HepG2 (cell line): ENCODE measurements around the gene PKIB. TPM values are rescaled to one million over a fixed set of nuclear protein-coding genes. Genes with fewer than 3 reads are reported as not detected.

Experiments
- DMAP1 ChIP-seq: IDR thresholded peaks from 2 replicates; pipeline ENCODE4 v1.6.1; 2016
- GATAD1 ChIP-seq: IDR thresholded peaks from 2 replicates; pipeline ENCODE4 v1.6.1; 2016; ENCODE audit warnings: missing genetic modification reagents, missing compliant biosample characterization
- HNF4G ChIP-seq, 2 experiments: sonication (generic) in 1 of 2; formaldehyde crosslinking in 1 of 2; IDR thresholded peaks; 2 replicates each; pipeline versions ENCODE4 v1.4.0 to v1.6.1; 2011 to 2020; ENCODE audit warnings: borderline replicate concordance in 2 of 2, low read depth in 2 of 2, mild to moderate bottlenecking in 2 of 2, low read length in 1 of 2, missing genetic modification reagents in 1 of 2, moderate library complexity in 1 of 2
- HNRNPK ChIP-seq: fragments of 200-400 bp; formaldehyde crosslinking; IDR thresholded peaks from 2 replicates; pipeline ENCODE4 v1.6.1; 2018; ENCODE audit warnings: low read length, low read depth, moderate library complexity, mild to moderate bottlenecking; ENCODE audit not compliant: poor library complexity, severe bottlenecking
- MED13 ChIP-seq: sonication (generic); formaldehyde crosslinking; IDR thresholded peaks from 2 replicates; pipeline ENCODE4 v1.5.0; 2020; ENCODE audit warnings: missing genetic modification reagents
- NCOA1 ChIP-seq: sonication (generic); formaldehyde crosslinking; IDR thresholded peaks from 2 replicates; pipeline ENCODE4 v1.9.0; 2021; ENCODE audit warnings: missing genetic modification reagents
- NRL ChIP-seq: sonication (generic); formaldehyde crosslinking; IDR thresholded peaks from 2 replicates; pipeline ENCODE4 v1.5.0; 2020; ENCODE audit warnings: missing genetic modification reagents, mild to moderate bottlenecking, moderate library complexity, borderline replicate concordance
- RBM39 ChIP-seq: fragments of 200-400 bp; formaldehyde crosslinking; IDR thresholded peaks from one replicate; pipeline ENCODE4 v1.6.1; 2018; ENCODE audit warnings: antibody characterized with exemption, mild to moderate bottlenecking, low read depth, low read length; ENCODE audit not compliant: poor library complexity, severe bottlenecking
- REXO4 ChIP-seq: sonication (generic); formaldehyde crosslinking; IDR thresholded peaks from 2 replicates; pipeline ENCODE4 v1.8.0; 2022; ENCODE audit warnings: missing genetic modification reagents, mild to moderate bottlenecking, borderline replicate concordance
- RXRA ChIP-seq: sonication (generic); formaldehyde crosslinking; IDR thresholded peaks from 2 replicates; pipeline ENCODE4 v1.5.1; 2020; ENCODE audit warnings: missing genetic modification reagents
- SIX4 ChIP-seq: sonication (generic); formaldehyde crosslinking; IDR thresholded peaks from 2 replicates; pipeline ENCODE4 v1.4.0; 2020; ENCODE audit warnings: missing genetic modification reagents
- SP1 ChIP-seq, 2 experiments: fragments of 450-650 bp in 1 of 2; sonication (generic) in 1 of 2; formaldehyde crosslinking in 1 of 2; IDR thresholded peaks; 2 replicates each; pipeline versions ENCODE4 v1.4.0 to v1.6.1; 2016 to 2020; ENCODE audit warnings: missing genetic modification reagents in 1 of 2
- SP140L ChIP-seq: sonication (generic); formaldehyde crosslinking; IDR thresholded peaks from 2 replicates; pipeline ENCODE4 v1.4.0; 2020; ENCODE audit warnings: missing genetic modification reagents, borderline replicate concordance
- ZNF20 ChIP-seq: sonication (generic); formaldehyde crosslinking; IDR thresholded peaks from 2 replicates; pipeline ENCODE4 v1.4.0; 2020; ENCODE audit warnings: mild to moderate bottlenecking, moderate library complexity, missing genetic modification reagents
- ZNF280B ChIP-seq: sonication (generic); formaldehyde crosslinking; IDR thresholded peaks from 2 replicates; pipeline ENCODE4 v1.5.0; 2020; ENCODE audit warnings: missing genetic modification reagents, mild to moderate bottlenecking, borderline replicate concordance
- ZNF337 ChIP-seq: sonication (generic); formaldehyde crosslinking; IDR thresholded peaks from 2 replicates; pipeline ENCODE4 v1.5.1; 2020; ENCODE audit warnings: missing genetic modification reagents, low read depth, mild to moderate bottlenecking, borderline replicate concordance
- ZNF354B ChIP-seq: sonication (generic); formaldehyde crosslinking; IDR thresholded peaks from 2 replicates; pipeline ENCODE4 v1.8.0; 2022; ENCODE audit warnings: mild to moderate bottlenecking, missing genetic modification reagents
- ZNF501 ChIP-seq: sonication (generic); formaldehyde crosslinking; IDR thresholded peaks from 2 replicates; pipeline ENCODE4 v1.5.1; 2020; ENCODE audit warnings: mild to moderate bottlenecking, moderate library complexity, missing genetic modification reagents
- ZNF740 ChIP-seq: sonication (generic); formaldehyde crosslinking; IDR thresholded peaks from 2 replicates; pipeline ENCODE4 v1.4.0; 2020; ENCODE audit warnings: missing genetic modification reagents
- ZNF780A ChIP-seq: sonication (generic); formaldehyde crosslinking; IDR thresholded peaks from 2 replicates; pipeline ENCODE4 v1.8.0; 2022; ENCODE audit warnings: mild to moderate bottlenecking, missing genetic modification reagents, moderate library complexity
- polyA plus RNA-seq, 8 experiments: library from polyadenylated mRNA; depleted of rRNA in 3 of 8; stranded (reverse) in 7 of 8; unstranded in 1 of 8; fragments of >200 nt; fragmentation: Illumina TruSeq in 4 of 8; extraction: Trizol in 4 of 8; gene quantifications; 2 replicates each; pipeline versions ENCODE4 v1.2.1 to v1.2.3, GENCODE V29; 2011 to 2016; ENCODE audit warnings: low read depth in 4 of 8, missing spikeins in 1 of 8, mixed read lengths in 1 of 8; ENCODE audit not compliant: insufficient read depth in 1 of 8
- total RNA-seq, 5 experiments: library from RNA; depleted of rRNA; stranded (reverse); fragments of >200 nt; fragmentation: Illumina TruSeq; extraction: Trizol; gene quantifications; 2 replicates each; pipeline ENCODE4 v1.2.3, GENCODE V29; 2016; ENCODE audit warnings: low read depth in 1 of 5
- TF ChIP-seq, protein P1 (sequence below): sonication (generic); formaldehyde crosslinking; IDR thresholded peaks from 2 replicates; pipeline ENCODE4 v1.4.0; 2020; ENCODE audit warnings: mild to moderate bottlenecking, missing genetic modification reagents, borderline replicate concordance

PKIB gene
- total and polyA plus RNA-seq, 2 of the 13 experiments (the other 11 are each of a cell fraction or from before 2014, with no cell fraction given) = 1.4 to 1.5 TPM

GRCh38 chr6:122609881-122610689 lies at the start of gene PKIB (continued):
- TF ChIP-seq NRL (CRISPR knock-in tag) = no peak
- TF ChIP-seq ZNF337 (CRISPR knock-in tag) = peak; percentile 72; the same call in 1 of the 2 replicates
- no peak for TF ChIP-seq MED13
- TF ChIP-seq ZNF780A = no peak
- peak; percentile 33; the same call in 1 of the 2 replicates for TF ChIP-seq DMAP1 (CRISPR knock-in tag)
- TF ChIP-seq SP140L (CRISPR knock-in tag) = no peak
- no peak for TF ChIP-seq ZNF354B (CRISPR knock-in tag)
- no peak for TF ChIP-seq HNF4G (IDR thresholded peaks at IDR 0.05; ENCODE audit: borderline replicate concordance, low read depth, low read length)
- TF ChIP-seq HNF4G (CRISPR knock-in tag; IDR thresholded peaks at IDR 0.05; ENCODE audit: borderline replicate concordance, low read depth) = no peak
- TF ChIP-seq, protein P1, sequence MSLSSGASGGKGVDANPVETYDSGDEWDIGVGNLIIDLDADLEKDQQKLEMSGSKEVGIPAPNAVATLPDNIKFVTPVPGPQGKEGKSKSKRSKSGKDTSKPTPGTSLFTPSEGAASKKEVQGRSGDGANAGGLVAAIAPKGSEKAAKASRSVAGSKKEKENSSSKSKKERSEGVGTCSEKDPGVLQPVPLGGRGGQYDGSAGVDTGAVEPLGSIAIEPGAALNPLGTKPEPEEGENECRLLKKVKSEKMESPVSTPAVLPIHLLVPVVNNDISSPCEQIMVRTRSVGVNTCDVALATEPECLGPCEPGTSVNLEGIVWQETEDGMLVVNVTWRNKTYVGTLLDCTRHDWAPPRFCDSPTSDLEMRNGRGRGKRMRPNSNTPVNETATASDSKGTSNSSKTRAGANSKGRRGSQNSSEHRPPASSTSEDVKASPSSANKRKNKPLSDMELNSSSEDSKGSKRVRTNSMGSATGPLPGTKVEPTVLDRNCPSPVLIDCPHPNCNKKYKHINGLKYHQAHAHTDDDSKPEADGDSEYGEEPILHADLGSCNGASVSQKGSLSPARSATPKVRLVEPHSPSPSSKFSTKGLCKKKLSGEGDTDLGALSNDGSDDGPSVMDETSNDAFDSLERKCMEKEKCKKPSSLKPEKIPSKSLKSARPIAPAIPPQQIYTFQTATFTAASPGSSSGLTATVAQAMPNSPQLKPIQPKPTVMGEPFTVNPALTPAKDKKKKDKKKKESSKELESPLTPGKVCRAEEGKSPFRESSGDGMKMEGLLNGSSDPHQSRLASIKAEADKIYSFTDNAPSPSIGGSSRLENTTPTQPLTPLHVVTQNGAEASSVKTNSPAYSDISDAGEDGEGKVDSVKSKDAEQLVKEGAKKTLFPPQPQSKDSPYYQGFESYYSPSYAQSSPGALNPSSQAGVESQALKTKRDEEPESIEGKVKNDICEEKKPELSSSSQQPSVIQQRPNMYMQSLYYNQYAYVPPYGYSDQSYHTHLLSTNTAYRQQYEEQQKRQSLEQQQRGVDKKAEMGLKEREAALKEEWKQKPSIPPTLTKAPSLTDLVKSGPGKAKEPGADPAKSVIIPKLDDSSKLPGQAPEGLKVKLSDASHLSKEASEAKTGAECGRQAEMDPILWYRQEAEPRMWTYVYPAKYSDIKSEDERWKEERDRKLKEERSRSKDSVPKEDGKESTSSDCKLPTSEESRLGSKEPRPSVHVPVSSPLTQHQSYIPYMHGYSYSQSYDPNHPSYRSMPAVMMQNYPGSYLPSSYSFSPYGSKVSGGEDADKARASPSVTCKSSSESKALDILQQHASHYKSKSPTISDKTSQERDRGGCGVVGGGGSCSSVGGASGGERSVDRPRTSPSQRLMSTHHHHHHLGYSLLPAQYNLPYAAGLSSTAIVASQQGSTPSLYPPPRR (CRISPR knock-in tag) = 0 out of 2 replicates have a peak, but pooled peaks have one; percentile 54
- no peak for TF ChIP-seq REXO4
- 0 out of 2 replicates have a peak, but pooled peaks have one; percentile 13 for TF ChIP-seq GATAD1 (CRISPR knock-in tag)
- no peak for TF ChIP-seq ZNF280B
- peak; percentile 39; the same call in 1 of the 2 replicates for TF ChIP-seq RXRA (CRISPR knock-in tag)
- TF ChIP-seq ZNF20 (CRISPR knock-in tag) = no peak
- TF ChIP-seq NCOA1 (CRISPR knock-in tag) = no peak
- no peak for TF ChIP-seq HNRNPK
- peak; percentile 58 for TF ChIP-seq ZNF740 (CRISPR knock-in tag)
- TF ChIP-seq SIX4 (CRISPR knock-in tag) = peak; percentile 50; the same call in 1 of the 2 replicates
- TF ChIP-seq ZNF501 (CRISPR knock-in tag) = peak; percentile 78
- TF ChIP-seq SP1 (IDR thresholded peaks at IDR 0.05) = no peak
- TF ChIP-seq SP1 (CRISPR knock-in tag; IDR thresholded peaks at IDR 0.05) = peak; percentile 50; the same call in 1 of the 2 replicates
- peak; percentile 22 for TF ChIP-seq RBM39
